OCI-LY7 (cell line): ENCODE measurements around the gene IDH2. TPM values are rescaled to one million over a fixed set of nuclear protein-coding genes. Genes with fewer than 3 reads are reported as not detected.

Experiments
- BruUV-seq: library from RNA; stranded (reverse); fragments of 400-500 nt; replicated peaks from 2 replicates; lab custom pipeline; 2021; lab: Mats Ljungman, UMichigan
- CTCF ChIA-PET: fragments of 300-600 bp; sonication (Branson Sonifier 250); formaldehyde crosslinking; loops from one replicate; lab custom pipeline; 2022; ENCODE audit warnings: antibody characterized with exemption; ENCODE audit not compliant: unreplicated experiment; lab: Charles Lee
- POLR2A ChIA-PET: fragments of 300-600 bp; sonication (Branson Sonifier 250); formaldehyde crosslinking; loops from one replicate; lab custom pipeline; 2022; ENCODE audit warnings: antibody characterized with exemption; lab: Charles Lee
- DNase-seq: peaks from one replicate; pipeline ENCODE4 v3.0.0-alpha.2; 2015; ENCODE audit warnings: low spot score
- H2AFZ ChIP-seq: fragments of 200-600 bp; sonication (generic), shearing (Covaris generic); 2 replicates; pipeline ENCODE4 v1.6.1; 2014; ENCODE audit warnings: mild to moderate bottlenecking, antibody characterized with exemption, low read length, moderate library complexity
- H3K27ac ChIP-seq: fragments of 200-600 bp; sonication (generic); 2 replicates; pipeline ENCODE4 v1.5.1; 2014; ENCODE audit warnings: mixed run types, low read depth, mild to moderate bottlenecking, moderate library complexity, low read length, inconsistent platforms; ENCODE audit not compliant: poor library complexity, severe bottlenecking
- H3K36me3 ChIP-seq: fragments of 200-600 bp; sonication (generic); 2 replicates; pipeline ENCODE4 v1.6.1; 2014; ENCODE audit warnings: mild to moderate bottlenecking, antibody characterized with exemption, low read length, moderate library complexity, mixed read lengths; ENCODE audit not compliant: insufficient read depth
- H3K4me1 ChIP-seq: fragments of 200-600 bp; sonication (generic); 2 replicates; pipeline ENCODE4 v1.5.1; 2014; ENCODE audit warnings: mild to moderate bottlenecking, low read length; ENCODE audit not compliant: insufficient read depth, poor library complexity, severe bottlenecking
- H3K4me2 ChIP-seq: fragments of 200-600 bp; sonication (generic); 2 replicates; pipeline ENCODE4 v1.6.1; 2014; ENCODE audit warnings: mild to moderate bottlenecking, low read length
- H3K4me3 ChIP-seq: fragments of 200-600 bp; sonication (generic); 2 replicates; pipeline ENCODE4 v1.5.1; 2014; ENCODE audit warnings: mild to moderate bottlenecking, low read depth, low read length; ENCODE audit not compliant: poor library complexity, severe bottlenecking
- H3K79me2 ChIP-seq: fragments of 200-600 bp; sonication (generic); 2 replicates; pipeline ENCODE4 v1.6.1; 2016; ENCODE audit warnings: low read depth, mild to moderate bottlenecking, low read length, moderate library complexity, mixed read lengths; ENCODE audit not compliant: insufficient read depth
- H3K9me2 ChIP-seq: fragments of 200-600 bp; sonication (generic); 2 replicates; pipeline ENCODE4 v1.6.1; 2016; ENCODE audit warnings: mild to moderate bottlenecking, low read length, mixed read lengths; ENCODE audit not compliant: insufficient read depth
- H3K9me3 ChIP-seq: fragments of 200-600 bp; sonication (generic); 2 replicates; pipeline ENCODE4 v1.6.1; 2014; ENCODE audit warnings: mild to moderate bottlenecking, mixed run types, low read length, mixed read lengths
- H4K20me1 ChIP-seq: fragments of 200-600 bp; sonication (generic); 2 replicates; pipeline ENCODE4 v1.6.1; 2014; ENCODE audit warnings: mild to moderate bottlenecking, antibody characterized with exemption, low read length, moderate library complexity, mixed read lengths; ENCODE audit not compliant: insufficient read depth
- EZH2phosphoT487 ChIP-seq: fragments of 200-600 bp; sonication (generic); IDR thresholded peaks from 2 replicates; pipeline ENCODE4 v1.6.1; 2018; ENCODE audit warnings: low read depth, borderline replicate concordance, mild to moderate bottlenecking, mixed run types, antibody characterized with exemption, low read length, moderate library complexity, mixed read lengths
- intact Hi-C: fragments of 100-400 bp; cut with micrococcal nuclease; formaldehyde crosslinking; loops from one replicate; pipeline ENCODE4 v1.10.0; 2022; ENCODE audit not compliant: unreplicated experiment
- total RNA-seq, 2 experiments: library from RNA; depleted of rRNA in 1 of 2; stranded (reverse); fragments of >200 nt in 1 of 2; shearing (Covaris generic) in 1 of 2; gene quantifications; 2 replicates each; pipeline ENCODE4 v1.2.3, GENCODE V29; 2014 to 2022
- TF ChIP-seq, protein P1 (sequence below): fragments of 200-600 bp; sonication (generic); conservative IDR thresholded peaks from 2 replicates; pipeline ENCODE4 v1.5.1; 2014; ENCODE audit warnings: mild to moderate bottlenecking, antibody characterized with exemption, low read length, moderate library complexity, mixed read lengths

The IDH2 gene
- total RNA-seq, 2 experiments from 2014 or later, result 220 to 224 TPM

DNA sequence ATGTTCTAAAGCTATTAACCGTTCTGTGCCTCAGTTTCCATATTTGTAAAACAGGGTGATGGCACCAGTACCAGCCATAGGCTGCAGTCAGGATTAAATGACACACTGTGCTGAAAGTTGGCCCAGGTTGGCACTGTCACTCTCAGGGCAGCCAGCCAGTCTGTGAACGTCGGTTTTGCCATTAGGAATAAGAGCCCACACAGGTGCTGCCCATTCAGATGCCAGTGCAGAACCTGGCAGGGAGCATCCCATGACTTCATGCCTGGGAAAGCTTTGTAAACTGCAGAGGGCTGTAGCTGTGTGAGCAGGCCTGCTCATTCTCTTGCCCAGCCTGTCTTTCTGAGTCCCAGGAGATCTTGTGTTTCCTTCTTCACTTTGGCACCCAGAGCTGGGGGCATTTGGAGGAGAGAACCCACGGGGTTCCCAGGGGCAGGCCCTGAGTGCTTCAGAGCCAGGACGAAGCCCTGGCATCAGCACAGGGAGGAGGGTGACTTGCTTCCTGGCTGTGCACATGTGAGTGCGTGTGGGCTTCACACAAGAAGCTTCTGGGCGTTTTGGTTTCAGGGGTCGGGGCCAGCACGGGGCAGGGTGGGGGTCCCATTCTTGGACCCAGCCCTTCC is 54.2 kb downstream of the IDH2 start:
- H3K4me2 ChIP-seq, result peak overlapping the region; percentile 90; the same call in 1 of the 2 replicates
- H3K4me3 ChIP-seq, result no peak overlapping the region
- no peaks in the 10 kb centered on the region for H3K9me3 ChIP-seq
- peaks cover 40% of the 10 kb centered on the region for H3K4me1 ChIP-seq
- peak; percentile 11 for DNase-seq
- no peaks in the 10 kb centered on the region for H4K20me1 ChIP-seq
- CTCF ChIA-PET, result interaction anchor here (1.0 to 1.4 kb wide), 3 partner anchors 27 to 54 kb away, joined by 3 to 4 read pairs (median 3); partner anchors contain the start of gene IDH2
- intact Hi-C loops, result loop anchor here (1.0 kb wide), 1 partner anchor 11 kb away; no protein-coding TSS in a partner anchor
- BruUV-seq, result no TSS peak
- no peak overlapping the region for H2AFZ ChIP-seq
- H3K79me2 ChIP-seq, result no peaks in the 10 kb centered on the region
- POLR2A ChIA-PET, result interaction anchor here (0.6 to 2.5 kb wide), 4 partner anchors 8 to 198 kb away, joined by 3 to 8 read pairs (median 4); no protein-coding TSS in a partner anchor
- no peaks in the 10 kb centered on the region for H3K9me2 ChIP-seq
- H3K36me3 ChIP-seq, result no peaks in the 10 kb centered on the region
- TF ChIP-seq, protein P1, sequence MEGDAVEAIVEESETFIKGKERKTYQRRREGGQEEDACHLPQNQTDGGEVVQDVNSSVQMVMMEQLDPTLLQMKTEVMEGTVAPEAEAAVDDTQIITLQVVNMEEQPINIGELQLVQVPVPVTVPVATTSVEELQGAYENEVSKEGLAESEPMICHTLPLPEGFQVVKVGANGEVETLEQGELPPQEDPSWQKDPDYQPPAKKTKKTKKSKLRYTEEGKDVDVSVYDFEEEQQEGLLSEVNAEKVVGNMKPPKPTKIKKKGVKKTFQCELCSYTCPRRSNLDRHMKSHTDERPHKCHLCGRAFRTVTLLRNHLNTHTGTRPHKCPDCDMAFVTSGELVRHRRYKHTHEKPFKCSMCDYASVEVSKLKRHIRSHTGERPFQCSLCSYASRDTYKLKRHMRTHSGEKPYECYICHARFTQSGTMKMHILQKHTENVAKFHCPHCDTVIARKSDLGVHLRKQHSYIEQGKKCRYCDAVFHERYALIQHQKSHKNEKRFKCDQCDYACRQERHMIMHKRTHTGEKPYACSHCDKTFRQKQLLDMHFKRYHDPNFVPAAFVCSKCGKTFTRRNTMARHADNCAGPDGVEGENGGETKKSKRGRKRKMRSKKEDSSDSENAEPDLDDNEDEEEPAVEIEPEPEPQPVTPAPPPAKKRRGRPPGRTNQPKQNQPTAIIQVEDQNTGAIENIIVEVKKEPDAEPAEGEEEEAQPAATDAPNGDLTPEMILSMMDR, result no peak
- no peak for TF ChIP-seq EZH2phosphoT487
- peak overlapping the region; percentile 77 for H3K27ac ChIP-seq

DNA sequence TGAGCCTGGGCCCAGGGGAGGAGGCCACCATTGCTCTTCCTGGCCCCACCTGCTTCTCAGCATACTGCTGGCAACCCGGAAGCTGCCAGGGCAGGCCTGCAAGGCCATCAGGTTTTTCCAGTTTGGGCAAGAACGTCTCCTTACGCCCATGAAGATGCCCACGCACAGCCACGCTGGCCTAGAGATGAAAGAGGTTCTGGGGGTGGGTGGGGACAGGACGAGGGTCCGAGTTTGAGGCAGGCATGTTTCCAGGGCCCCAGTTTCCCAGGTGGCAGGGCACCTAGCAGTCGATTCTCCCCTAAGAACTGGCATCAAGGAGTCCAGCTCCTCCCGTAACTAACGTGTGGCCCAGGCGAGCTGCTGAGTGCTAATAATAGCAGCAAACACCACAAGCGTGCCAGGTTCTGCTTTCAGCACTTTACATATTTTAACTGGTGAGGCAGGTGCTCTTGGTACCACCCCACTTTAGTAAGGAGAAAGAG is 55.3 kb downstream of the IDH2 start:
- CTCF ChIA-PET, result interaction anchor here (0.6 to 1.2 kb wide), 2 partner anchors 56 to 154 kb away, joined by 3 read pairs; partner anchors contain the start of genes IDH2 and SEMA4B

More for the DNA sequence above, 55.3 kb downstream of the IDH2 start:
- intact Hi-C loops, result loop anchor here (1.0 kb wide), 1 partner anchor 12 kb away; no protein-coding TSS in a partner anchor
- Histone ChIP-seq H3K36me3 (no peaks in the 10 kb centered on the region), H3K9me3 (no peaks in the 10 kb centered on the region), H4K20me1 (no peaks in the 10 kb centered on the region), H2AFZ (peak overlapping the region; percentile 70), H3K4me3 (peak overlapping the region; percentile 50), H3K4me1 (peaks cover 40% of the 10 kb centered on the region), H3K9me2 (no peaks in the 10 kb centered on the region), H3K4me2 (peak overlapping the region; percentile 90), H3K27ac (peak overlapping the region; percentile 77), H3K79me2 (no peaks in the 10 kb centered on the region)
- peak; percentile 85 for DNase-seq
- no TSS peak for BruUV-seq
- TF ChIP-seq, protein P1, result no peak
- TF ChIP-seq EZH2phosphoT487, result no peak
- POLR2A ChIA-PET, result interaction anchor here (0.7 to 2.5 kb wide), 4 partner anchors 9 to 46 kb away, joined by 3 to 8 read pairs (median 4); no protein-coding TSS in a partner anchor
